ENCODE results near the gene TMUB1. TPM values are rescaled to one million over a fixed set of nuclear protein-coding genes. Genes with fewer than 3 reads are reported as not detected.
A peak's percentile ranks its signal among the peaks of the same experiment; 100 is the strongest.

The TMUB1 gene
- total and polyA plus RNA-seq, 9 of the 15 experiments (the other 6 are each of a cell fraction or from before 2014, with no cell fraction given) = 0.14 to 241 (median 74.1) TPM

GRCh38 chr7:151129117-151129959, 46.0 kb upstream of the TMUB1 start:
- BruUV-seq (replicated peaks) = no TSS peak
- no peak for ATAC-seq
- WGBS (ENCODE audit: insufficient coverage, low coverage, missing lambda C conversion rate) = 88% methylated on average over 26 of the region's 28 CpGs

GRCh38 chr7:151128716-151129115, 45.4 kb upstream of the TMUB1 start:
- DNase-seq (ENCODE audit: extremely low read depth in 1 of 4, low spot score in 3 of 4) (no peak), FAIRE-seq (no peak), ATAC-seq (no peak)
- Histone ChIP-seq H3K79me2 (ENCODE audit: control insufficient read depth, insufficient read depth, low read length) (peaks cover 10% of the 10 kb centered on the region; the same call in 2 of the 3 replicates), H3K9ac (ENCODE audit: insufficient read depth in 1 of 2, low read depth in 2 of 2, low read length in 2 of 2) (peak overlapping the region in 1 of 2 experiments; percentile 36; a peak in 1 of 4 replicates), H3K27me3 (ENCODE audit: control insufficient read depth in 2 of 2, insufficient read depth in 2 of 2, low read length in 2 of 2) (no peaks in the 10 kb centered on the region; a peak in 1 of 5 replicates), H3K4me3 (no peak overlapping the region), H4K20me1 (replicated peaks; ENCODE audit: control insufficient read depth, insufficient read depth, low read length) (peaks cover 16% of the 10 kb centered on the region), H3K4me1 (replicated peaks in 1 of 2; ENCODE audit: control insufficient read depth in 2 of 2, insufficient read depth in 2 of 2, low read length in 2 of 2) (peaks cover 0 to 26% of the 10 kb centered on the region in 2 experiments; a peak in 1 of 5 replicates), H3K27ac (ENCODE audit: extremely low read depth, low read depth, low read length) (no peak overlapping the region), H3K9me1 (ENCODE audit: control insufficient read depth, insufficient read depth, low read length) (peaks cover 5% of the 10 kb centered on the region), H3K4me2 (ENCODE audit: insufficient read depth, low read length) (no peak overlapping the region), H3K9me3 (replicated peaks; ENCODE audit: control insufficient read depth, insufficient read depth, low read depth, low read length) (no peaks in the 10 kb centered on the region), H2AFZ (ENCODE audit: low read depth, low read length) (no peak overlapping the region), H3K36me3 (ENCODE audit: control insufficient read depth, insufficient read depth, low read length) (peaks cover 95% of the 10 kb centered on the region)
- no TSS peak for BruUV-seq (replicated peaks)
- ChIA-PET POLR2A (interaction anchor here (0.6 to 2.0 kb wide), 4 partner anchors 14 to 1972 kb away, joined by 3 to 5 read pairs (median 3); no protein-coding TSS in a partner anchor), CTCF (ENCODE audit: low intra/inter-chr PET ratio) (interaction anchor here (0.7 kb wide), 1 partner anchor 177 kb away, joined by 3 read pairs; no protein-coding TSS in a partner anchor)
- 87% methylated on average over 8 of the region's 8 CpGs for WGBS (ENCODE audit: insufficient coverage, low coverage, missing lambda C conversion rate)
- in situ Hi-C loops (cut with MboI) (no loop called here), intact Hi-C loops (cut with micrococcal nuclease) (no loop called here)
- no peak for TF ChIP-seq CBFB (CRISPR knock-in tag; IDR thresholded peaks at IDR 0.05)

More at GRCh38 chr7:151129117-151129959, 46.0 kb upstream of the TMUB1 start:
- Histone ChIP-seq H2AFZ (ENCODE audit: low read depth, low read length) (no peak overlapping the region), H3K27ac (ENCODE audit: extremely low read depth, low read depth, low read length) (no peak overlapping the region), H3K4me1 (replicated peaks in 1 of 2; ENCODE audit: control insufficient read depth in 2 of 2, insufficient read depth in 2 of 2, low read length in 2 of 2) (peaks cover 0 to 24% of the 10 kb centered on the region in 2 experiments; a peak in 1 of 5 replicates), H3K4me2 (ENCODE audit: insufficient read depth, low read length) (no peak overlapping the region), H3K9ac (ENCODE audit: insufficient read depth in 1 of 2, low read depth in 2 of 2, low read length in 2 of 2) (peak overlapping the region in 1 of 2 experiments; percentile 36; a peak in 1 of 4 replicates), H3K4me3 (no peak overlapping the region), H3K27me3 (ENCODE audit: control insufficient read depth in 2 of 2, insufficient read depth in 2 of 2, low read length in 2 of 2) (no peaks in the 10 kb centered on the region; a peak in 1 of 5 replicates), H3K36me3 (ENCODE audit: control insufficient read depth, insufficient read depth, low read length) (peaks cover 95% of the 10 kb centered on the region), H3K9me3 (replicated peaks; ENCODE audit: control insufficient read depth, insufficient read depth, low read depth, low read length) (no peaks in the 10 kb centered on the region), H3K9me1 (ENCODE audit: control insufficient read depth, insufficient read depth, low read length) (peaks cover 5% of the 10 kb centered on the region), H4K20me1 (replicated peaks; ENCODE audit: control insufficient read depth, insufficient read depth, low read length) (peaks cover 10% of the 10 kb centered on the region), H3K79me2 (ENCODE audit: control insufficient read depth, insufficient read depth, low read length) (peaks cover 7% of the 10 kb centered on the region; the same call in 2 of the 3 replicates)
- TF ChIP-seq ZNF431 (CRISPR knock-in tag; IDR thresholded peaks at IDR 0.05) = no peak
- DNase-seq (ENCODE audit: extremely low read depth in 1 of 4, low spot score in 3 of 4) (no peak), FAIRE-seq (no peak)
- ChIA-PET POLR2A (interaction anchor here (0.6 to 2.0 kb wide), 8 partner anchors 9 to 1971 kb away, joined by 3 to 5 read pairs (median 3); no protein-coding TSS in a partner anchor), CTCF (ENCODE audit: low intra/inter-chr PET ratio) (no interaction called here)
- intact Hi-C loops (cut with micrococcal nuclease) (no loop called here), in situ Hi-C loops (cut with MboI) (no loop called here)

Measured in K562 (cell line).